Measurements from ENCODE around the gene FARS2. TPM values are rescaled to one million over a fixed set of nuclear protein-coding genes. Genes with fewer than 3 reads are reported as not detected.

Gene FARS2
- total and polyA plus RNA-seq, 12 donors = 7.6 to 22.4 (median 20.8) TPM

- intact Hi-C loops (cut with DNase I) = no loop called here
- no peaks in the 10 kb centered on the region for H3K36me3 ChIP-seq
- no peak overlapping the region for H3K27ac ChIP-seq
- no peak for ATAC-seq
- no peak for DNase-seq
- no peaks in the 10 kb centered on the region for H3K9me3 ChIP-seq
- peaks cover 0 to 8% (median 0%) of the 10 kb centered on the region in 9 donors for H3K4me1 ChIP-seq
- TF ChIP-seq CTCF (IDR thresholded peaks at IDR 0.05) = no peak
- WGBS, 2 donors = 96 to 97% methylated on average over 4 of the region's 4 CpGs
- H3K27me3 ChIP-seq = no peaks in the 10 kb centered on the region
- H3K4me3 ChIP-seq = no peak overlapping the region
Measured at GRCh38 chr6:5566718-5567117, 305.4 kb downstream of the FARS2 start.

DNA sequence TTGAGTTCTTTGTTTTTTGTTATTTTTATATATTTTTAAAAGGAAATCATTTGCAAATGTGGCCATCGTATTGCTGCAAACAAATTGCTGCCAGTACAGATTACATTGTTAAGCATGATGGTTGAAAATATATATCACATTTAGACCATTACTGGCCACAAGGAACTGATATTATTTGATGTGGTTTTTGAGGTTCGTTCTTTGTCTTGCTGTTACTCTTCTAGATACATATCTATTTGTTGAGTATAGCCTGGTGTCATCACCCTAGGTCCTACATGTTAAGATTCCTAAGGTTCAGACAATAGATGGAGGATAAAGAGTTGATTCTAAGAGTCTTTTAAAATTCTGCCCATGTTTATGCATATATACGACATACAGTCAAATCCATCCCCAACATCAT, 306.0 kb downstream of the FARS2 start:
- no peak for ATAC-seq
- no peak for TF ChIP-seq CTCF (IDR thresholded peaks at IDR 0.05)
- 95% methylated on average over 3 of the region's 3 CpGs for WGBS, 2 donors

DNA sequence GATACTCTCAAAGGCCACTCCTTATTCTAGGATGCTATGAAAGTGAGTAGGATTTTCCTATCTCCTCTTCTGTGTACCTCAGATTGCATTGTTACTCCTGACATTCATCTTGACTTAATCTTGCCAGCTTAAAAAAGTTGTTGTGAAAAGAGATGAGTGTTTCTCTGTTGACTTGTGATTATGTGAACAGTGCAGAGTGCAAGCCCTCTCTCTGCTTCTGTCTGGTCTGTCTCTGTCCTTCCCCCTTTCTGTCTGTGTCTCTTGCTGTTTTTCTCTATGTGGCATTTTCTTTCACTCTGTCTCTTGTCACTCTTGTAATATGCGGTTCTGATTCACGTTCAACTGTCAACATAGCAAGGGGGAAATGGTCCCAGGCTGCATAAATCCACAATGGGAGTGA, 306.6 kb downstream of the FARS2 start:
- no peaks in the 10 kb centered on the region for H3K9me3 ChIP-seq
- H3K36me3 ChIP-seq = no peaks in the 10 kb centered on the region
- TF ChIP-seq CTCF (IDR thresholded peaks at IDR 0.05) = no peak
- DNase-seq = no peak
- H3K27ac ChIP-seq = no peak overlapping the region
- ATAC-seq = no peak
- peaks cover 0 to 8% (median 0%) of the 10 kb centered on the region in 9 donors for H3K4me1 ChIP-seq
- 60 to 76% methylated on average over 2 of the region's 2 CpGs for WGBS, 2 donors
- intact Hi-C loops (cut with DNase I) = no loop called here
- H3K4me3 ChIP-seq = no peak overlapping the region
- H3K27me3 ChIP-seq = no peaks in the 10 kb centered on the region

More for the DNA sequence above, 306.0 kb downstream of the FARS2 start:
- Histone ChIP-seq H3K9me3 (no peaks in the 10 kb centered on the region), H3K4me3 (no peak overlapping the region), H3K27ac (no peak overlapping the region), H3K36me3 (no peaks in the 10 kb centered on the region), H3K27me3 (no peaks in the 10 kb centered on the region), H3K4me1 (peaks cover 0 to 8% (median 0%) of the 10 kb centered on the region in 9 donors)
- DNase-seq = no peak
- intact Hi-C loops (cut with DNase I) = no loop called here

- H3K4me3 ChIP-seq = no peak overlapping the region
- WGBS, 2 donors = 97 to 100% methylated on average over 2 of the region's 2 CpGs
- no peak overlapping the region for H3K27ac ChIP-seq
- ATAC-seq (no peak), DNase-seq (no peak)
- intact Hi-C loops (cut with DNase I) = no loop called here
- peaks cover 0 to 11% (median 1%) of the 10 kb centered on the region in 11 donors for H3K9me3 ChIP-seq
- H3K4me1 ChIP-seq = peaks cover 0 to 5% (median 0%) of the 10 kb centered on the region in 9 donors
- no peaks in the 10 kb centered on the region for H3K27me3 ChIP-seq
- H3K36me3 ChIP-seq = no peaks in the 10 kb centered on the region
- TF ChIP-seq CTCF (IDR thresholded peaks at IDR 0.05) = no peak
Measured at GRCh38 chr6:5569491-5569890, 308.2 kb downstream of the FARS2 start.

Measured in heart right ventricle (tissue), 16 donors.